Activated T-cell treated with anti-CD3 and anti-CD28 coated beads, Interleukin-2, amount 50 U/mL, for 48 hours (primary cell): ENCODE data around the gene CDR2L.

Experiments used
- DNase-seq, 2 experiments: peaks; one replicate each; pipeline ENCODE4 v3.0.0-alpha.2; 2020

CDR2L gene

DNA sequence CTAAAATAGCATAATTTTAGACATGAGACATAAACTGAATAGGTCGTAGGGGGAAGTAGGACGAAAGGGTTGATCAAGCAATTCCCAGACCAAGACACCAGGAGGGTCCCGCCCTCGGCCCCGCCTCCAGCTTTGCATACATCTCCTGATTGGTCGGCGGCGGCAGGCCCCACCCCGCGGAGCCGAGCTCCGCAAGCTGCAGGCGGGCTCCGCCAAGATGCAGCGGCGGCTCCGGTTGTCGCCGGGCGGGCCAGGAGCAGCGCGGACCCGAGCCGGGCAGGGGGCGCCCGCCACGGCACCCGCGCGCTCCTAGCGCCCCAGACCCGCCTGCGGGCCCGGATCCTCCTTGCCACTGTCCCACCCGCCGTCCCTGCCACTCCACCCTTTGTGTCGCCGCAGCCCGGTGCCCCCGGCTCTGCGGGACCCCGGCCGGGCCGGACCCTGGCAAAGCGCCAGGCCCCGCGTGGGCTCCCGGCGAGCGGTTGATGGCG lies at the start of gene CDR2L:
CDR2L (plus strand) TSS at position 215 of the 491 bp plus-strand sequence. CDS start 412 bp downstream, outside the sequence.
- DNase-seq: peak; percentile 94 to 95

DNA sequence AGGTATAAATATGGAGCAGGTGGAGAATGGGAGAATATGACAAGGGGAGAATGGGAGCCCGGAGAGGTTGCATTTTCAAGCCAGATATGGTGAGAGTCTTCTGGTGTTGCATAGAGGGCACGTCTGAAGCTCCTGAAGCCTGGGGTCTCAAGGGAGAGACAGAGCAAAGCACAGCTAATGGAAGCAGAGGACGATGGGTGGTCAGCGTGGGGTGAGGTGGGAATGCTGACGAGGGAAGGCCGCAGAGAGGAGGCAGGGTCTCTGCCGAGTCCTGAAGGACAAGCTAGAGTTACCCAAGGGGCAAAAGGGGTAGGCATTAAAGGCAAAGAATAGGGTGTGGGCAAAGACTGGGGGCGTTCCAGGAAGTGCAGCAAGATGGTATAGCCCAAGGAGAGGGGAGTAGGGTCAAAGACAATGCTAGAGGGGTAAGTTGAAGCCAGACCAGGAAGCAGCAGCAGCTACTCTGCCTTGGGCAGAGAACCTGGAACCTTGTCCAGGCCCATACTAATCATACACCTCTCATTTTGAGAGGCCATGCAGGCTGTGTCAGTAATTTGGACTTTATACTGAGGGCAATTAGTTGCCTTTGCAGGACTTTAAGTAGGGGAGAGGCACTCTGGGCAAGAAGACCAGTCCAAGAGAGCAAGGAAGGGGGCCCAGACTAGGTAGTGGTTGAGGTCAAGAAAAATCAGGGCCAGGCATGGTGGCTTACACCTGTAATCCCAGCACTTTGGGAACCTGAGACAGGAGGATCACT lies 49.1 kb upstream of the CDR2L start:
- no peak for DNase-seq

DNA sequence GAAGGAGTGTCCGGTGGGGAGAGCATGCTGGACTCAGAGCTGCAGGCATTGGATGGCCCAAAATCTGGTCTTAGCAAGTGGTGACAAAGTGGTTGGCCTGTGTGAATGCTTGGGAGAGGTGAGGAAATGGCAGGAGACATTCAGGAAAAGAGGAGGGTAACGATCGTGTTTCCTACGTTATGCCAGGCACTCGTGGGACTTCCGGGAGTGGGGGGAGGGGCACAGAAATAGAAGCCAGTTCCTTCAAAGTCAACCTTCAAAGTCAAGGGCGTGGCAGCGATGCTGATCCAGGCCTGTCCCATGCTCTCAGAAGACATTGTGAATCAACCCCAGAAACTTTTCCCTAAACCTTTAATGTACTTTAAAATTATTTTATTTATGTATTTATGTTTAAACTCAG lies 47.9 kb upstream of the CDR2L start:
- no peak for DNase-seq

DNA sequence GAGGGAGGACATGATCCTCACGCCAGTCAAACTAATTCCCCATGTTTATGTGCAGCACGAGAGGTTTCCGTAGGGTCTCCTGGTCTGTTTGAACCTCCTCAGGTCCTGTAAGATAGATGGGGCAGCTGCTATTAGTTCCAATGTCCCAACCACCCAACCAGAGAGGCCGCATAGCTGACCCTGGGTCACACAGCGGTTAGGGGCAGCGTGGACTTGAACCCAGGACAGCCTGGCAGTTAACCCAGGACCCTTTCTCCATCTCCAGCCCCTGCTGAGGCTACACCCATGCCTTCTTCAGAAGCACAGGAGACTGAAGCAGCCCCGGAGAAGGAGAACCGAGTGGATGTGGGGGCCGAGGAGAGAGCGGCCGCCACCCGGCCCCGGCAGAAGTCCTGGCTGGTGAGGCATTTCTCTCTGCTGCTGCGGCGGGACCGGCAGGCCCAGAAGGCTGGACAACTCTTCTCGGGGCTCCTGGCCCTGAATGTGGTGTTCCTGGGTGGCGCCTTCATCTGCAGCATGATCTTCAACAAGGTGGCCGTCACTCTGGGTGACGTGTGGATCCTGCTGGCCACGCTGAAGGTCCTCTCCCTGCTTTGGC lies 46.2 kb upstream of the CDR2L start:
- no peak for DNase-seq

DNA sequence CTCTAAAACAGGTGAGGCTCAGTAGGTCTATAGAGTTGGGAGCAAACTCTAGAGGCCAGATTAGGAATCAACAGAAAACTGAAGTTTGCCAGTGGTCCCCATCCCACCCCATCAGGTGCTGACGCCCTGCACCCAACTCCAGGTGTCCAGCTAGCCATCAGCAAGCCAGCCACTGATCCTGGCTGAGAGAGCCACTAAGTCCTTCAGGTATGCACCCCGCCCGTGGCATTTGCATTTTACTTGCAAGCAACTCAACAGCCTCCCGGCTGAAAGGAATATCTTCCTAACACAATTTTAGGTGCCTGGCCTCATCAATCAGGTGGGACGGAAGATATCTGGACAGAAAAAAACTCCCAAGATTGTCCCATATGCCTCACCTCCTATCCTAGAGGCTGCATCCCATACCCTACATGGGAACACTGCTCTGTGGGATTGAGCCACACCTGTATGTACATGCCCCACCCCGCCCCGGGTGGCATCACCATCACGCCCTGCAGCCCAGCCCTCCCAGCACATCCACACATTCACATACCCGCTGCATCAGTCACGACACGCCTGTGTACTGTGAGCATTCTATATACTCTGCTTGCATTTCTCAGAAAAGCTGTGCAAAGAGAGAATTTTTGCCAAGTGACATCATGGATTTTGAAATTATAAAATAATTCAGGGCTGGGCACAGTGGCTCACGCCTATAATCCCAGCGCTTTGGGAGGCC lies 43.5 kb upstream of the CDR2L start:
- no peak for DNase-seq

DNA sequence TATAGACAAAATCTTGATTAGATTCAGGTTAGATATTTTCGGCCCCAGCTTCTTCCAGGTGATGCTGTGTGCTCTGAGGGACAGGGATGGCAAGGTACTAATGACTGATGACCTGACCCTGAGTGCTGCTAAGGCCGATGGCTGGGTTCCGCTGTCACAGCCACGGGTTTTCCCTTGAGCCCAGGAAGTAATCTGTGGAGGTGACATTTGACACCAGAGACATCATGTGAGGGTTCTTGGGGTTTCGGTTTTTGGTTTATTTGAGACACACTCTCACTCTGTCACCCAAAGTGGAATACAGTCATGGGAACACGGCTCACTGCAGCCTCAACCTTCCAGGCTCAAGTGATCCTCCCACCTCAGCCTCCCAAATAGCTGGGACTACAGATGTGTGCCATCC lies 41.9 kb upstream of the CDR2L start:
- DNase-seq: no peak

DNA sequence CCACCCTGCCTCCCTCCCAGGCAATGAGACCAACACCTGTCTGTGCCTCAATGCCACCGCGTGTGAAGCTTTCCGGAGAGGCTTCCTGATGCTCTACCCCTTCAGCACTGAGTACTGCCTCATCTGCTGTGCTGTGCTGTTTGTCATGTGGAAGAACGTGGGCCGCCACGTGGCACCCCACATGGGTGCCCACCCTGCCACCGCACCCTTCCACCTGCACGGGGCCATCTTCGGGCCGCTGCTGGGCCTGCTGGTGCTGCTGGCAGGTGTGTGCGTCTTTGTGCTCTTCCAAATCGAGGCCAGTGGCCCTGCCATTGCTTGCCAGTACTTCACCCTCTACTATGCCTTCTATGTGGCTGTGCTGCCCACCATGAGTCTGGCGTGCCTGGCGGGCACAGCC lies 40.8 kb upstream of the CDR2L start:
- no peak for DNase-seq

DNA sequence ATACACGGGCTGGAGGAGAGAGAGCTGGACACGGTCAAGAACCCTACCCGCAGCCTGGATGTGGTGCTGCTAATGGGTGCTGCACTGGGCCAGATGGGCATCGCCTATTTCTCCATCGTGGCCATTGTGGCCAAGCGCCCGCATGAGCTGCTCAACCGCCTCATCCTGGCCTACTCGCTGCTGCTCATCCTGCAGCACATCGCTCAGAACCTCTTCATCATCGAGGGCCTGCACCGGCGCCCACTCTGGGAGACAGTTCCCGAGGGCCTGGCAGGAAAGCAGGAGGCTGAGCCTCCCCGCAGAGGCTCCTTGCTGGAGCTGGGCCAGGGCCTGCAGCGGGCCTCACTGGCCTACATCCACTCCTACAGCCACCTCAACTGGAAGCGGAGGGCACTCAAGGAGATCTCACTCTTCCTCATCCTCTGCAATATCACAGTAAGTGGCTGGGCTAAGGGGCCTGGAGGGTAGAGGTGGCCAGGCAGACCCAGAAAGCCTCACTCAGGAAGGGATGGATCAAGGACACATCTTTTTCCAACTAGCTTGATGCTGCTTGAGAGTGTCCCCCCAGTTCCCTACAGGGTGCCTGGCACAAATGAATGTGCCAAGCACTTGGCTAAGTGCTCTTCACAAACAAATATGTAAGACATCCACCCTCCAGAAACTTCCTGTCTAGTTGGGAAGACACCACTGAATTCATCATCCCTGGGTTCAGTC lies 40.2 kb upstream of the CDR2L start:
- no peak for DNase-seq

DNA sequence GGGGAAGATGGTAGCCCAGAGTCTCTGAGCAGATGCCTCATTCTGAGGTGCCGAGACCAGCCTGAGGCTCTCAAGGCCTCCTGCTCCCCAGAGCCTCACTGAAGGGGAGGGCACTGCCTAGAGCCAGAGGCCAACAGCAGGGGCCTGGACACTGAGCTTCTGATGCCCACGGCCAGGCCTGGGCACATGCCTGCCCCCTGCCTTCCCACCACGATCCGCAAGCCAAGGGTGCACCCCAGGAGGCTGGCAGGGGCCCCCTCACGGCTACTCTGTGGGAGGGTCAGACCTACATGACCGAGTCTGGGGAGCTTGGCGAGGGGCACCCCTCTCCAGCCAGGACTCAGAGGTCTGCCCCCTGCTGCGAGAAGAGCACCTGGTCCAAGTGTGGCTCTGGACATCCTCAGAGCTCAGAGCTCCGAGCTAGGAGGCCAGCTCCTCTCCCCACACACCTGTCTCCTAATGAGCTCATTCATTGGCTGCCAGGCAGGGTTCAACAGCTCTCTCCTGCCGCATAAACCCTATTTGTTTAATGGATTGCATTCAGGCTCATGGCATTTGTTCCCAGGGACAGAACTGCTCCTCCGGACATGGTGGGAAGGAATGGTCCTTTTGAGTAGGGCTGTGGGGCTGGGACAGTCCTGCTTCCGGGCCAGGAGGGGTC lies 37.8 kb upstream of the CDR2L start:
- no peak for DNase-seq

DNA sequence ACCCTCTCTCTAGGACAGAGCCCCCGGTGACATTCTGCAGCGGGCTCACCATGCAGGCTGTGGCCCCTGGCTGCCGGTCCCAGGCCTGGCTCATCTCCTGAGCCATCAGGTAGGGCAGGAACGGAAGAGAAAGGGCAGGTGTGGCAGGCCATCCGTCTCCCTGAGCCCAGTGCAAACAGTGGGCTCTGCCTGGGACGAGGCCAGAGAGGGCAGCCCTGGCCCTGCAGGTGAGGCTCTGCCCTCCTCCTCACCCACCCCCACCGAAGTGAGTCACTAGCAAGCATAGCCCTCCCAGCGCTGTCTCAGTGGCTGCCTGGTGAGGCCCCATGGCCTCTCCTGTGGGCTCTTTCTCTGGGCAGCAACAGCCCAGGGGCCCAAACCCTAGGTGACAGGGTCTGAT lies 37.2 kb upstream of the CDR2L start:
- DNase-seq: no peak

DNA sequence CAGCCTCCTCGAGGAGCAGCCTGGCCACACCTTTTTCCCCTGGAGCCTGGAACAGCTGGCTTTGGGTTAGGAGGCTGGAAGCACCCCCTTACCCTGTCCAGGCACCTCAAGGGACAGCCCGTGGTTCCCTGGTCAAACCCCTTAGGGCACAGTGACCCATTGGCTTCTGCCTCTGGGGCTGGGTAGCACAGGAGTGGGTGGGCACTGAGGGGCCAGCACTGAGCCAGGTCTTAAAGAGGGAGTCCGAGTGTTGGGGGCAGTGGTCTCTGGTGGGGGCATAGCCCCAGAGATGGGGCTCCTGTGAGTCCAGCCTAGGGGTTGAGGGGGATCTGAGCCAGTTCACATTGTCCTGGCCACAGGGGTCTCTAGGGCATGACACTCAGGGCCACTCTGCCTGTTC lies 36.4 kb upstream of the CDR2L start:
- no peak for DNase-seq

DNA sequence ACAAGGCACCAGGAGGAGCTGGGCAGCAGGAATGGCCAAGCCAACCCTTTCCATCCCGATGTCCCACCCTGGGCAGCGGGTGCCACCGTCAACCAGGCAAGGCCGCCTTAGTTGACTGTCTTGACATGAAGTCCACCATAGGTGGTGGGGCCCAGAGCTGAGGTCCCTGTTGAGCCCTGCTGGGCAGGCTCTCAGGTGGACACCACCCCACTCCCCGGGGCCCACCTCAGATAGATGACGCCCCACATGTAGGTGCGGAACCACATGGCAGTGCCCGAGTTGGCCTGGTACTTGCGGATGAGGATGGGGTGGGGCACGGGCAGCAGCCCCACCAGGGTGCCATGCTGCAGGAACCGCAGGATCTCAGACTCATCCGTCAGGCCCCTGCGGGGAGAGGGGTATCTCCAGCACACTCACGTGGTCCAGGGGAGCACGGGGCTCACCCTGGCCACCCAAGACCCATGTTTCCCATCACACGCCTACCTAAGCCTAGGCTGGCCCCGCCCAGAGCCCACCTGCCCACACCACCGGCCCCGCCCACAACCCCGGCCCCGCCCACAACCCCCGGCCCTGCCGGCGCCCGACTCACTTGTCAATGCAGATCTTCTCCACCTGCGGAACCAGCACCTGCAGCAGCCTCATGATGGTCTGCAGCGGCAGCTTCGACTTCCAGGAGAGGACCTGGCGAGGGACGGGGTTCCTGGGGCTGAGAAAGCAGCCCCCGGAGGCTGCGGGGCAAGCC lies 35.6 kb upstream of the CDR2L start:
- DNase-seq: no peak

DNA sequence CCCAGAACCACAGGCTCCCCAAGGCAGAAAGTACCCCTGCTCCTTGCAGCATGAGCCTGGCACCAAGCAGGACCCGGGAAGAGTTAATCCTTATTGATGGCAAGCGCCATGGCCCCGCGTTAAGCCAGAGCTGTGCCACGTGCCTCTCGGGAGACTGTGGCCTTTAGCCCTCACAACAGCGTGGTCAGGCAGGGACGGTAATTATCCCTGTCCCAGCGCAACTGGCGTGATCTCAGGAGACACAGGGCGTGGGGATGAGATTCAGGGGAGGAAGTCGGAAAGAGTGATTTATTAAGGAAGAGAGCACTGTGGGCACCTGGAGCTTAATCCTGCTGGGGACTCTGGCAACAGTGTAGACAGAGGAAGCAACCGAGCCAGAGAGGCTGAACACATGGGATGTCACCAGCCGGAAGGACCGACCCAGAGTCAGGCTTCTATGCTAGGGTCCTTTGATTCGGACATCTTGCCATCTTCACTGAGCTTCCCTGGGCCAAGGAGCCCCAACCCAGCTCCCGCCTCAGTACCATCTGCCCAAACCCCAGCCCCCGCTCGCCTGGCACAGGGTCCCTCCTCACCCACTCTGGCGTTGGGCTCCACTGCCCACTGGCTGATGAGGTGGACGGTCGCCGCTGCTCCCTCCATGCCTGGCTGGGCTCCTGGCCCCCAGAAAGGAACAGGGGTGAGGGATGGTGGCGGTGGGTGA lies 34.9 kb upstream of the CDR2L start:
- DNase-seq: no peak

DNA sequence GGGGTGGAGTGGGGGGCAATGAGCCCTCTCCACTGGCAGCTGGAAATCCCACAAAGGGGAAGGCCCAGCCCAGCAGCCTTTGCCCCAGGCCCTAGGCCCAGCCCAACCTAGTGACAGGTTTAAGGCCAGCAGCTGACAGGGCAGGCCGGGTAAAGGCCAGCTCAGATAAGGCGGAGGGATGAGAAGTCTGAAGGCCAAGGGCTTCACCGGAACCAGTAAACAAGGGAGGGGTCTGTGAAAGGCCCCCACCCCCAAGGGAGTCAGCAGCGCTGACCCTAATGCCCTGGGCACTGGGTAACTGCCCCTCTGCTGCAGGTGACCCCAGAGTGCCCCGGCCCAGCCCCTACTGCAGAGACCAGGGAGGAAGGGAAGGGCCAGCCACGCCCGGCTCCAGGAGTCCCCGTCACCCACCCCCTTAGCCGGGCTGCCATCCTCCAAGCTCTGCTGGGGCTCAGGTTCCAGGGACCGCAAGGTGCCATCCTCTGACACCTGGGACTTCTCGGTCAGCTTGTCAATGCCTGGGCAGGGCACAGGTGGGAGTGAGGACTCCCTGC lies 34.2 kb upstream of the CDR2L start:
- no peak for DNase-seq

DNA sequence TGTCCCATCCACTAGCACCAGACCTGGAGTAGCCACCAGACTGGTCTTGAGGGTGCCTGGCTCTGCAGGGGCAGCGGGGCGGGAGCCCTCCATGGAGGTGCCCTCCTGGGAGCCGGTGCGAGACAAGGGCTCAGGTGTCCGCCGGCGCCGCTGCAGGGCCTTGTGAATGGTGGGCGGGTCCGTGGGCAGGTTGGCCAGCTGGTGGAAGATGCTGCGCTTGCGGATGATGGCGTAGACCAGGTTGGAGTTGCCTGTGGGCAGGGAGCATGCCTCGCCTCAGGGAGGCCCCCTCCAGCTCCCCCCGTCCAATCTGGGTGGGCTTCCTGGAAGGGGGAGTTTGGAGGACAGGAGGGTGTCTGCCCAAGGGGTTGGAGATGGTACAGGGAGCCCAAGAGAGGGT lies 33.3 kb upstream of the CDR2L start:
- DNase-seq: no peak

DNA sequence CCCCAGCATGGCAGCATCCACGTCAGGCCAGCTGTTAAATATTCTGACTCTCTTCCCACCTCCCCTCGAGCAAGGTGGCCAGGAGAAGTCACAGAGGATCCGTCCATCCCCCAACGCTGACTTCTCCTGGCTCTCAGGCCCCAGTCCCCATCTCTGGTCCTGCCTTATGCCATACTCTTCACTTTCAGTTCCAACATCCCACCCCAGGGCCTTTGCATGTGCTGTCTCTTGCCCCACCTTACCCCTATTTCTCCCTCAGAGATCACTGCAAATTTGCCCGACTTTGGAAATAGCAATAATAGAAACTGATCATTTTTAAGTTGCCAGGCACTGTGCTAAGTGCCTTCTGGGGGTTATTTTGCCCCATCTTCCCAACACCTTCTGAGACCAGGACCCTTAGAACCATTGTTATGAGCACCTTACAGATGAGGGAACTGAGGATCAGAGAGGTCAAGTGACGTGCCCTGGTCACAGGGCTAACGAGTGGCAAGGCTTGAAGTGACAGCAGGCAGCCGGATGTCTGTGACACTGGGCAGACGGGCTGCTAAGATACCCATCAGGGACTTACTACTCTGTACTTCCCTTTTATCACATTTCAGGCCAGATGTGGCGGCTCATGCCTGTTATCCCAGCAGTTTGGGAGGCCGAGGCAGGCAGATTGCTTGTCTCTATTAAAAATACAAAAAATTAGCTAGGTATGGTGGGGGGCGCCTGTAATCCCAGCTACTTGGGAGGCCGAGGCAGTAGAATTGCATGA lies 32.6 kb upstream of the CDR2L start:
- DNase-seq: no peak

DNA sequence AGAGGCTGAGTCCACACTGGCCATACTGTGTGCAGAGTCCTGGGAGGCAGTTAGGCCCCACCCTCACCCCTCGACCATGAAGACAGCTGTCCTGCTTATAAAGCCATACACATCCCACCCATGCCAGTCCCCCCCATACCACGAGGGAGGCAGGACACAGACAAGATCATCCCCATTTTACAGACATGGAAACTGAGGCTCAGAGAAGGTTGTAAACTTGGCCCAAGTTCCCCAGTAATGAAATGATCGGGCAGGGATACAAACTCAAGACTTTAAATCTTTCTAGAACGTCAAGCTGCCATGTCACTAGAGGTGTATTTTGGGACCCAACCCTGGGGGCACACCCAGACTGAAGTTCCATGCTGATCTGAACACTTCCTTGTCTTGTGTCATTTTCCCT lies 31.3 kb upstream of the CDR2L start:
- no peak for DNase-seq

DNA sequence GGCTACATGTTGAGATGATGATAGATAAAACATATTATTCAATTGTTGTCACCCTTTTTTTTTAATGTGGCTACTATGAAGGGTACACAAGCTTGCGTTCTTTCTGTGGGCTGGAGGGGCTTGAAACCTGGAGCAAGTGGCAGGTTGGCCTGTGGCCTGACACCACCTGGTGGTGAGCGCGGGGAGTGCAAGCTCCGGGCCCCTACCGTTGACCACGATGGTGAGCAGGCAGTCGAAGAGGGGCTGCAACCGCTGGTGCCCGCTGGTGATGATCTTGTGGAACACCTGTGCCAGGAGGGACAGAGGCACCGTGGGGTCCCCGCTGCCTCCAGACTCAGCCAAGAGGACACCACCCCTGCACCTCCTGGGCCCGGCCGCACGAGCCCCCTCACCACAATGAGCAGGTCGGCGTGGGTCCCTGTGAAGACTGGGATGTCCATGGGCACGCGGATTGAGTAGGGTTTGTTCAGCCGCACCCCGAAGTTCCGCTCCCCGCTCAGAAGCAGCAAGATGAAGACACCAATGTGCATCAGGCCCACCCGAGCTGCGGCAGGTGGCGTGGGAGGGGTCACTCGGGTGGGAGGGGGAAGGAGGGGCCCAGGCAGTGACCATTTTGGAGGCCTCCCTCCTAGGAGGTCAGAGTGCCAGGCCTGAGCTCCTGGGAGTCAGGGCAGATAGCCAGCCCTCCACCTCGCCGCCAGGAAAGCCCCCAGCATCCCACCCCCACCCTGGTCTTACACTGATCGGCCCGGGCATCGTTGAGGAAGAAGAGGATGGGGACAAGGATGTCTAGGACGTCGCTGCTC lies 29.3 kb upstream of the CDR2L start:
- DNase-seq: peak; percentile 90 to 91

DNA sequence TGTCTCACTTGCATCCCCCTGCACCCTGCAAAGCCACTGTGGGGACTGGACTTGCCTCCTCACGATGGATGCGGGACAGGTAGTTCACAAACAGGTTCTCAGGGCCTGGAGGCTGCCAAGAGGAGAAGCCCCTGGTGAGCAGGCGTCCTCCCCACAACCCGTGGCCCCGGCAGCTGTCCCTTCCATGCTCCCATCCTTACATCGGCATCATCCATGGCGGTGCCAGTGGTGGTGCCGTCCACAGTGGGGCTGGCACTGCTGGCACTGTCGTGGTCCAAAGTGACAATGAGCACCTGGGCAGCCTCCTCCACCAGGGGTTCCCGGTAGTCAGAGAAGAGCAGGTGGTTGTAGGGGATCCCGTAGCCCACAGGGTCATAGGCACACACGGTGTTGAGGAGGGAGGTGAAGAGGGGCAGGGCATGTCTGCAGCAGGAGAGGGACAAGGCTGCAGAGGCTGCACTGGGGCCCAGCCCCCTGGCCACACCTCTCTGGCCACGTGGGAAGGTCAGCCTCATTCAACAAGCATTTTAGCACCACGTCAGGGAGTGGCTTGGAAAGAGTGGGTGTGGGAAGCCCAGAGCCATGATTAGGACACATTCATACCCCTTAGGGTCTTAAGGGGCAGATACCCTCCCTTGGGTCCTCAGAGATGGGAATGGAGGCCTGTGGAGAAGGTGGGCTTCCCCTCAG lies 27.5 kb upstream of the CDR2L start:
- DNase-seq: no peak
